GM19099 (cell line): Measurements from ENCODE around the gene ANO6.
A peak's percentile ranks its signal among the peaks of the same experiment; 100 is the strongest.

Experiments
- POLR2A ChIP-seq: IDR thresholded peaks from 3 replicates; pipeline ENCODE4 v1.6.1; 2011; ENCODE audit warnings: low read depth; ENCODE audit not compliant: insufficient read length; ENCODE audit errors: extremely low read depth

ANO6 gene

GRCh38 chr12:45215419-45216229 is at the start of gene ANO6:
Gene ANO6, plus strand, starts transcription at chr12:45216095. Its CDS starts 227 bp downstream, at chr12:45216322.
- peak; percentile 84 for TF ChIP-seq POLR2A

GRCh38 chr12:45168976-45169375 is 46.9 kb upstream of the ANO6 start:
- TF ChIP-seq POLR2A, result no peak

- TF ChIP-seq POLR2A, result no peak
Measured at GRCh38 chr12:45170456-45171042, 45.3 kb upstream of the ANO6 start.

- TF ChIP-seq POLR2A, result no peak
Measured at GRCh38 chr12:45174595-45174994, 41.3 kb upstream of the ANO6 start.

- TF ChIP-seq POLR2A, result no peak
Measured at GRCh38 chr12:45178771-45179170, 37.1 kb upstream of the ANO6 start.

GRCh38 chr12:45182511-45182910 is 33.4 kb upstream of the ANO6 start:
- no peak for TF ChIP-seq POLR2A

- TF ChIP-seq POLR2A, result no peak
Measured at GRCh38 chr12:45183246-45183645, 32.6 kb upstream of the ANO6 start.

GRCh38 chr12:45184147-45184963 is 31.5 kb upstream of the ANO6 start:
- TF ChIP-seq POLR2A, result no peak

- TF ChIP-seq POLR2A, result no peak
Measured at GRCh38 chr12:45186762-45187161, 29.1 kb upstream of the ANO6 start.

- TF ChIP-seq POLR2A, result no peak
Measured at GRCh38 chr12:45189766-45190403, 26.0 kb upstream of the ANO6 start.

- no peak for TF ChIP-seq POLR2A
Measured at GRCh38 chr12:45191239-45191638, 24.7 kb upstream of the ANO6 start.

GRCh38 chr12:45192707-45193106 is 23.2 kb upstream of the ANO6 start:
- no peak for TF ChIP-seq POLR2A

GRCh38 chr12:45200491-45201043 is 15.3 kb upstream of the ANO6 start:
- no peak for TF ChIP-seq POLR2A

GRCh38 chr12:45203767-45204166 is 12.1 kb upstream of the ANO6 start:
- no peak for TF ChIP-seq POLR2A

- no peak for TF ChIP-seq POLR2A
Measured at GRCh38 chr12:45204757-45205156, 11.1 kb upstream of the ANO6 start.
